Neural cell (in vitro differentiated cells): ENCODE results near the gene HPX.

Source experiments
- CTCF ChIP-seq: fragments of 450-650 bp; IDR thresholded peaks from 2 replicates; pipeline ENCODE4 v1.5.1; 2014; ENCODE audit warnings: antibody characterized with exemption, mild to moderate bottlenecking, moderate library complexity; ENCODE audit not compliant: poor library complexity, severe bottlenecking
- POLR2AphosphoS5 ChIP-seq: IDR thresholded peaks from 2 replicates; pipeline ENCODE4 v1.6.1; 2012
- REST ChIP-seq: IDR thresholded peaks from 2 replicates; pipeline ENCODE4 v1.6.1; 2012; ENCODE audit warnings: borderline replicate concordance

GRCh38 chr11:6413791-6414201 is 27.0 kb downstream of the HPX start:
- TF ChIP-seq REST = no peak
- TF ChIP-seq POLR2AphosphoS5 = no peak
- no peak for TF ChIP-seq CTCF
